ENCODE results near the gene SLIT3.
"Not testable (repeated sequence)": the region's sequence is repeated elsewhere in the genome, so short reads cannot be mapped to it uniquely, and the experiment has no call there.

Gene SLIT3

GRCh38 chr5:168648576-168648975 is 652.4 kb downstream of the SLIT3 start:
- no peak for DNase-seq

DNA sequence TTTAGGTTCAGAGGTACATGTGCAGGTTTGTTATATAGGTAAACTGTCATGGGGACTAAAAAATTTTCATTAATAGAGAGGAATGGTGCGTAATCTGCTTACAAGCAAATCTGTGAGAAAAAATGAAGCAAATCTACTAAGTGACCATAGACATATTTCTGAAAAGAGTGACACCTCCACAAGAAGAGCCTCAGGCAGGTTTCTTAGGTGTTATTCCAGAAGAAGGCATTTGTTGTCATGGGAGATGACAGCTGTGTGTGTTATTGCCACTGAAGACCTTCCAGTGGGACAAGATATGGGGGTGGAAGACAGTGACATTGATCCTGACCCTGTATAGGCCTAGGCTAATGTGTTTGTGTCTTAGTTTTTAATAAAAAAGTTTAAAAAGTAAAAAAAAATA is 652.9 kb downstream of the SLIT3 start:
- DNase-seq: no peak

- no peak for DNase-seq
Observed at GRCh38 chr5:168647083-168647482, 653.9 kb downstream of the SLIT3 start.

GRCh38 chr5:168646335-168646734 is 654.6 kb downstream of the SLIT3 start:
- DNase-seq: no peak

GRCh38 chr5:168645195-168645594 is 655.7 kb downstream of the SLIT3 start:
- DNase-seq: no peak

GRCh38 chr5:168642019-168642418 is 658.9 kb downstream of the SLIT3 start:
- no peak for DNase-seq

DNA sequence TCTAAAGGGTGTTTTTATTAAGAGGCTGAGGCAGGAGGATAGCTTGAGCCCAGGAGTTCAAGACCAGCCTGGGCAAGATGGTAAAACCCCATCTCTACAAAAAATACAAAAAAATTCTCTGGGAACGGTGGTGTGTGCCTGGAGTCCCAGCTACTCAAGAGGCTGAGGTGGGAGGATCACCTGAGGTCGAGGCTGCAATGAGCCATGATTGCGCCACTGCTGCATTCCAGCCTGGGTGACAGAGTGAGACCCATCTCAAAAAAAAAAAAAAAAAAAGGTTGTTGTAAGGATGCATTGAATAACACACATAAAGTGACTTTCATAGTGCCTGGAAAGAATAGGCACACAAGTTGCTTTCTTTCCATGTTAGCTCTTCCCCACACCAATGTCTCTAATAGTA is 662.1 kb downstream of the SLIT3 start:
- DNase-seq: not testable (repeated sequence)

DNA sequence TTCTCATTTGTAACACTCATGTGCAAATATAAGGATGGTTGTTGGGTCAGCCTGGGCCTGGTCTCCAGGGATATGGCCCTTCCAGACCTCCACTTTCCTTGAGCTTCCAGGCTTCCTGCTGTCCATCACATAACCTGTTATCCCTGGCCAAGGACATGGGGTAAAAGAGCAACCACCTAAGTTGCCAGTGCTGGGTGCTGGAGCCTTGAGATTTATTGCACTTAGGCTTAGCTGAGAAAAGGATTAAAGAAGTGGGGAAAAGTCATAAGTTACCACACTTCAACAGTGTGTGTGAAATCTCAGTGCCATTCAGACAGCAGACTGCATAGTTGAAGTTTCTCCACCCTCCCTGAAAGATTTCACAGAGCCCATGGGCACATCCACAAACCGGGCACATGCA is 663.1 kb downstream of the SLIT3 start:
- no peak for DNase-seq

- DNase-seq: no peak
Observed at GRCh38 chr5:168637281-168637680, 663.7 kb downstream of the SLIT3 start.

GRCh38 chr5:168630958-168631357 is 670.0 kb downstream of the SLIT3 start:
- DNase-seq: not testable (repeated sequence)

DNA sequence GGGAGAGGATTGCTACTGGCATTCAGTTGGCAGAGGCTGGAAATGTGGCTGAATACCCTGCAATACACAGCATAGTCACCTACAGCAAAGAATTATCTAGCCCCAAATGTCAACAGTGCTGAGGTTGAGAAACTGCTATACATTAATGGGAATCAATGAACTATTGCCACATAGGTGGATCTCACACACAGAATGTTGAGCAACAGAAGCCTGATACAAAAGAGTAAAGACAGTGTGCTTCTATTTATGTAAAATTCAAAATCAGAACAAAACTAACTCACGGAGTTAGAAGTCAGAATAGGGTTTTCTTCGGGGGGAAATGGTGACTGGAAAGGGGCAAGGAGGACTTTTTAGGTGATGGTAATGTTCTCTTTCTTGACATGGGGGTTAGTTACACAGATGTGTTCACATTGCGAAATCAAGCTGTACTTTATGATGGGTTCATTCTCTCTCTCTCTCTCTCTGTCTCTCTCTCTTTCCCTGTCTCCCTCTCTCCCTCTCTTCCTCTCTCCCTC is 676.0 kb downstream of the SLIT3 start:
- DNase-seq: no peak

GRCh38 chr5:168620807-168621206 is 680.1 kb downstream of the SLIT3 start:
- DNase-seq: no peak

DNA sequence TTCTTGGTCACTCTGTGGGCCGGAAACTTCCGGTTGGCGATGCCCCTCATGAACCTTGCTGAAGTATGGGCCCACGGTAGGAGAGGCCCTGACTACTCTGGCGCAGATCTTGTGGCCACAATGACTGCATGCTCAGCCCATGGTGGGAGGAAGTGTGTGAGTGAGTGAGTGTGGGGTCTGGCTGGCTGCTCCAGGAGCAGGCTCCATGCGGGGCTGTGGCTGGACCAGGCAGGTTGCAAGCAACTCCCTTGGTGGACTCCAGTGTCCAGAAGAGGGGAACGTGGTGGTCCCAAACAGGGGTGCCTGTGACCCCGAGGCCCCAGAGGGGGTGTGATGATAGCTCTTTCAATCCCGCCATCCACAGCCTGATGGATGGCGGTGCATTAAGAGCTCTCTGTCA is 686.3 kb downstream of the SLIT3 start:
- no peak for DNase-seq

- DNase-seq: no peak
Observed at GRCh38 chr5:168613996-168614395, 686.9 kb downstream of the SLIT3 start.

- no peak for DNase-seq
Observed at GRCh38 chr5:168613396-168613795, 687.5 kb downstream of the SLIT3 start.

- peak; percentile 53 for DNase-seq
Observed at GRCh38 chr5:168612996-168613395, 687.9 kb downstream of the SLIT3 start.

DNA sequence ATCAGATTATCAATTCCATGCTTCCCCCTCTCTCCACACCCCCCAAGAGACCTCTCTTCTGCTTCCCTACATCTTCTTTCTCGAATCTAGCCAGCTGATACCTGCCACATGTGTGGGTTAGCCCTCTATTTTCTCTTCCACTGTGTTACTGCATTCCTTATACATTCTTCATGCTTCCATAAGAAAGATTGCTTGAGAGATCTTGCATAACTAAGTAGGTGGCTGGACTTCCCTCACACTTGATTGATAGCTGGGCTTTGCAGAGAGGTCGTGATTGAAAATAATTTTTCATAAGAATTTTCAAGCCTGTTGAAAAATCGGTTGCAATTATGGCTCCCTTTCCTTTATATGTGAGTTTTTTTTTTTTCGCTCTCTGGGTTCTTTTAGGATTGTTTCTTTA is 688.8 kb downstream of the SLIT3 start:
- no peak for DNase-seq

Measured in CD4-positive, alpha-beta T cell treated with Interleukin-4 for 4 hours (primary cell).